Measurements from ENCODE around the gene KRT71.

Gene KRT71

GRCh38 chr12:52551216-52551865 is 1.6 kb downstream of the KRT71 start:
- DNase-seq (ENCODE audit: low spot score) = no peak
- no peak for TF ChIP-seq CTCF (IDR thresholded peaks at IDR 0.05; ENCODE audit: extremely low read depth, missing control alignments)

GRCh38 chr12:52546126-52546525 is 6.8 kb downstream of the KRT71 start:
- no peak for DNase-seq (ENCODE audit: low spot score)
- TF ChIP-seq CTCF (IDR thresholded peaks at IDR 0.05; ENCODE audit: extremely low read depth, missing control alignments) = no peak

DNA sequence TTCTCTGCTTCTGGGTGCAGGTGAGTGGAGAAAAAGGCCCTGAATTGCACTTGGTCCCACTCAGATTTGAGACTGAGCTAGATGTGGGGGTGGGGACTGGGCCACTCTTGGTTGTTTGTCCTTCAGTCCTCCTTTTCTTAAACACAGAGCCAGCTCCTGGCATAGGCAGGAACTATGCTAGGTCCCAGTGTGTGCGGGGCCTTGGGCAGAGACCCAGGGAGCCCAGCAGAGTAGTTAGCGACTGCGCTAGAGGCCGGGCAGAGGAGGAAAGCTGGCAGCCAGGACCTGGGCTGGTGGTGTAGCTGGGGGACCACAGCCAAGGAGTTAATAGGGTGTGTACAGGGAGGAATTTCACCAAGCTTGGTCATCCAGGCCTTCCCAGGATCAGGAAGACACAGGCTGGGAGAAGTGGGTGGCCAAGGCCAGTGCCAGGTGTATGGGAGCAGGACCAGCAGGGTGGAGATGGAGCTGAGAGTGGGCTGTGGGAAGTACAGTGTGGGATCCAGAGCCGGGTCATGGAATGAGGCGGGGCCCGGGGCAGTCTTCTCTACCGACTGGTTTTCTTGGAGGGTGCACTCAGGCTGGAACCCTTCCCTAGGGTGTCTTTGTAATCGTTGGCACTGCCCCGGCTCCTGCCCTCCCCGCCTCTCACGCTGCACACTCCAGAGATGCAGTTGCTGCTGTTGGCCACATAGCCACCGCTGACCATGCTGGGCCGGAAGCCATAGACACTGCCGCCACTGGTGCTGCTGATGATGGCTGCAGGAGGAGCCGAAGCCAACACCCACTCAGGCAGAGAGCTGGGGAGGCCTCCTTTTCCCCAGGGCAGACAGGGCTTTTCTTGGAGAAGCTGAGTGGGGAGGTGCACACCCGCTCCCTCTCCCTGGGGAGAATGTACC is 8.7 kb downstream of the KRT71 start:
- TF ChIP-seq CTCF (IDR thresholded peaks at IDR 0.05; ENCODE audit: extremely low read depth, missing control alignments) = no peak
- DNase-seq (ENCODE audit: low spot score) = no peak

- no peak for DNase-seq (ENCODE audit: low spot score)
- TF ChIP-seq CTCF (IDR thresholded peaks at IDR 0.05; ENCODE audit: extremely low read depth, missing control alignments) = no peak
Observed at GRCh38 chr12:52542785-52543318, 10.1 kb downstream of the KRT71 start.

DNA sequence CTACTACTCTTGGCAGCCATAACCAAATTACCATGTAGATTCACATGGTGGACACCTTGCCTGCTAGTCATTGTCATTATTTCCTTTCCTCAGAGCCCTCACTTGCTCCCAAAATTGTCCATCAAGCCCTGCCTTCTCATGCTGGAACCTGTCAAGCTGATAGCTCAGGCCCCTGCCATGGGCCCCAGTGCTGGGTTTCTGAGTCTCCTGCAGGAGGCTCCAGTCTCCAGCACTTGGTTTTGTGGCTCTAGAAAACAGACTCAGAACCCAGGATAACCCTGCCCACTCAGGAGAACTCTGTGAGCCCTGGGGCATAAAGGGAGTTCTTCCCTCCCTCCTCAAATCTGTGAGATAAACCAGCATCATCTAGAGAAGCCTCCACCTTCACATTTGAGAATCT is 10.8 kb downstream of the KRT71 start:
- no peak for TF ChIP-seq CTCF (IDR thresholded peaks at IDR 0.05; ENCODE audit: extremely low read depth, missing control alignments)
- no peak for DNase-seq (ENCODE audit: low spot score)

DNA sequence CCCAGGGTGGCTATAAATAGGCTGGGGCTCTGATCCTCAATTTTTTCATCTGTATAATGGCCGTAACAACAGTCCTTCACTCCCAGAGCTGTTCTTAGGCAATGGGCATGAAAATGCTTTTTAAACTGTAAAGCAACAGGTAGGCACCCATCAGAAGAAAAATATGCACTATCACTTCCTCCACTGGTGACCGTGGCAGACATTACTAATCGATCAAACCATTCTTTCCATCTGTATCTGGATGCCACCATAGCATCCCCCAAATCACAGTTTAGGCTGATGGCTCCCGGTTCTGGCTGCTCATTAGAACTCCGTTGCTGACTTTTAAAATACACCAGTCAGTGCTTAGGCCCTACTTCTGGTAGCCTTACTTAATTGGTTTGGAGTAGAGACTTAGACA is 11.2 kb downstream of the KRT71 start:
- DNase-seq (ENCODE audit: low spot score) = no peak

More for the DNA sequence above, 11.2 kb downstream of the KRT71 start:
- no peak for TF ChIP-seq CTCF (IDR thresholded peaks at IDR 0.05; ENCODE audit: extremely low read depth, missing control alignments)
